ENCODE results near the gene SLC17A3.

DNA sequence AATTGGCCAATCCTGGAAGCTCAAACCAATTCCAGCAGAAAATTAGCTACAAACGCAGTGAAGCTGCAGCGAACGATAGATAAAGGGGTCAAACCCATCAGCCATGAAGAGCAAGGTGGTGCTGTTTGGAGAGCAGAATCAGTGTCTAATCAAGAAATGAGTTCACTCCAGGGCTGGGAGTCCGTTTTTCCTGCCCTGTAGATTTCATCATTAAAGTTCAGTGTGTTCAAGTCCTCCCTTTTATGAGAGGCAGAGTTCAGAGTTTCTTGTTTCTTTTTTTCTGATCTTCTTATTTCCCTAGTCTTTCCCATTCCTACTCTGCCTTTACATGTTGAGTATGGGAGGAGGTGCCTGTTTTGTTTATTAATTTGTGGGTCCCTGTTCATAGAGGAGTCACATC is 72.6 kb downstream of the SLC17A3 start:
- TF ChIP-seq, protein P1, sequence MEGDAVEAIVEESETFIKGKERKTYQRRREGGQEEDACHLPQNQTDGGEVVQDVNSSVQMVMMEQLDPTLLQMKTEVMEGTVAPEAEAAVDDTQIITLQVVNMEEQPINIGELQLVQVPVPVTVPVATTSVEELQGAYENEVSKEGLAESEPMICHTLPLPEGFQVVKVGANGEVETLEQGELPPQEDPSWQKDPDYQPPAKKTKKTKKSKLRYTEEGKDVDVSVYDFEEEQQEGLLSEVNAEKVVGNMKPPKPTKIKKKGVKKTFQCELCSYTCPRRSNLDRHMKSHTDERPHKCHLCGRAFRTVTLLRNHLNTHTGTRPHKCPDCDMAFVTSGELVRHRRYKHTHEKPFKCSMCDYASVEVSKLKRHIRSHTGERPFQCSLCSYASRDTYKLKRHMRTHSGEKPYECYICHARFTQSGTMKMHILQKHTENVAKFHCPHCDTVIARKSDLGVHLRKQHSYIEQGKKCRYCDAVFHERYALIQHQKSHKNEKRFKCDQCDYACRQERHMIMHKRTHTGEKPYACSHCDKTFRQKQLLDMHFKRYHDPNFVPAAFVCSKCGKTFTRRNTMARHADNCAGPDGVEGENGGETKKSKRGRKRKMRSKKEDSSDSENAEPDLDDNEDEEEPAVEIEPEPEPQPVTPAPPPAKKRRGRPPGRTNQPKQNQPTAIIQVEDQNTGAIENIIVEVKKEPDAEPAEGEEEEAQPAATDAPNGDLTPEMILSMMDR (IDR thresholded peaks at IDR 0.05; ENCODE audit: borderline replicate concordance, extremely low read depth, low read length, poor library complexity, severe bottlenecking): no peak
- TF ChIP-seq EZH2 (IDR thresholded peaks at IDR 0.05; ENCODE audit: borderline replicate concordance, low read depth, low read length, severe bottlenecking): no peak
